ENCODE measurements around the gene SMIM9.
A peak's percentile ranks its signal among the peaks of the same experiment; 100 is the strongest.
"Not testable (repeated sequence)": the region's sequence is repeated elsewhere in the genome, so short reads cannot be mapped to it uniquely, and the experiment has no call there.

Gene SMIM9

DNA sequence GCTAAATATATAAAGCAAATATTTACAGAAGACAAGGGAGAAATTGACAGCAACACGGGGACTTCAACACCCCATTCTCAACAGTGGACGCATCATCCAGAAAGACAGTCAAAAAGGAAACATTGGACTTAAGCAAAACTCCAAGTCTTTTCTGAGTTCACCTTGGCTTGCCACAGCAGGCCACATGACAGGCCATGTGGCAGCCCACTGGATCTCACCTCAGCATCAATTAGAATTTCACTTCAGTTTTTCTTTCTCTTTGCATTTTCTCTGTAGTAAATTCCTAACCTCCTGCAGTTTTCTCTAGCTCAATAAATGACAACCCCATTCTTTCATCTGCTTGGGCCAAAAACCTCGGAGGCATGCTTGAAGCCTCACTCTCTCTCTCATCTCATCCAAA is 12.4 kb downstream of the SMIM9 start:
- TF ChIP-seq, protein P1, sequence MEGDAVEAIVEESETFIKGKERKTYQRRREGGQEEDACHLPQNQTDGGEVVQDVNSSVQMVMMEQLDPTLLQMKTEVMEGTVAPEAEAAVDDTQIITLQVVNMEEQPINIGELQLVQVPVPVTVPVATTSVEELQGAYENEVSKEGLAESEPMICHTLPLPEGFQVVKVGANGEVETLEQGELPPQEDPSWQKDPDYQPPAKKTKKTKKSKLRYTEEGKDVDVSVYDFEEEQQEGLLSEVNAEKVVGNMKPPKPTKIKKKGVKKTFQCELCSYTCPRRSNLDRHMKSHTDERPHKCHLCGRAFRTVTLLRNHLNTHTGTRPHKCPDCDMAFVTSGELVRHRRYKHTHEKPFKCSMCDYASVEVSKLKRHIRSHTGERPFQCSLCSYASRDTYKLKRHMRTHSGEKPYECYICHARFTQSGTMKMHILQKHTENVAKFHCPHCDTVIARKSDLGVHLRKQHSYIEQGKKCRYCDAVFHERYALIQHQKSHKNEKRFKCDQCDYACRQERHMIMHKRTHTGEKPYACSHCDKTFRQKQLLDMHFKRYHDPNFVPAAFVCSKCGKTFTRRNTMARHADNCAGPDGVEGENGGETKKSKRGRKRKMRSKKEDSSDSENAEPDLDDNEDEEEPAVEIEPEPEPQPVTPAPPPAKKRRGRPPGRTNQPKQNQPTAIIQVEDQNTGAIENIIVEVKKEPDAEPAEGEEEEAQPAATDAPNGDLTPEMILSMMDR (IDR thresholded peaks at IDR 0.05; ENCODE audit: low read depth, low read length): no peak
- H3K4me3 ChIP-seq (replicated peaks in 1 of 2; ENCODE audit: low read depth in 2 of 2, low read length in 2 of 2): no peak overlapping the region
- no peak for DNase-seq (ENCODE audit: low read depth in 2 of 2)

DNA sequence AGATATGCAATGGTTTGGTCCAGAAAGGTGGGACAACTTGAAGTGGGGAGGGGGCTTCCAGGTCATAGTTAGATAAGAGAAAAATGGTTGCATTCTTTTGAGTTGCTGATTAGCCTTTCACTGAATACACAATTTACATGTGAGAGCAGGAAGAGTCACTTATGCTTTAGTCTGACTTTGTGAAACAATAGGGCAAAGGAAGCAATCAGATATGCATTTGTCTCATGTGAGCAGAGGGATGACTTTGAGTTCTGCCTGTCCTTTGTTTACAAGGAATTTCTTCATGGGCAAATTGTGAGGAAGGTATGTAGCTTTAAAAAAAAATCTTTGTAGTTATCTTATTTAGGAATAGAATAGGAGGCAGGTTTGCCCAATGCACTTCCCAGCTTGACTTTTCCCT is 12.9 kb downstream of the SMIM9 start:
- no peak for DNase-seq (ENCODE audit: low read depth in 2 of 2)
- TF ChIP-seq, protein P1 (IDR thresholded peaks at IDR 0.05; ENCODE audit: low read depth, low read length): no peak
- H3K4me3 ChIP-seq (replicated peaks in 1 of 2; ENCODE audit: low read depth in 2 of 2, low read length in 2 of 2): no peak overlapping the region

DNA sequence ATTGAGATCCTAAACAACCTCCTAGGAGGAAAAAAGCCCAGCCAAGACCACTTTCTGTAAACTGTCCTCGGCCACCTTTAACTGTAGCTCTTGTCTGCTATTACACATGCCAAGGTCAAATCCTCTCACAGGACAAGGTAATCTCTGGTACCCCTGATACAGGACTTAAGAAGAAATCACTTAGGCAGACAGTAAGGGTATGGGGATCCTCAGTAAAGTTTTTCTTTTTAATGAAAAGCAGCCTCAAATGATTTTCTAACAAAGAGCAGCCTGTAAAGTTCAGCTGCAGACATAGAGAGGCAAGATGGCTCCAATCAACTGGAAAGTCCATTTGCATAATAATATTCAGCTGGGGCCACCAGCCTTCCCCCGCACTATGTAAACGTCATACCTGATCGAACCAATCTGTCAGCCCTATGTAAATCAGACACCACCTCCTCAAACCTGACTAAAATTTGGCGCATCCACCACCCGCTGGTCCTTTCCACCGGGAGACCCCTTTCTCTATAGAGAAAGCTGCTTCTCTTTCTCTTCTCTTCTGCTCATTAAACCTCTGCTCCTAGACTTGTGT is 14.6 kb downstream of the SMIM9 start:
- DNase-seq (ENCODE audit: low read depth in 2 of 2): no peak
- TF ChIP-seq, protein P1 (IDR thresholded peaks at IDR 0.05; ENCODE audit: low read depth, low read length): no peak
- H3K4me3 ChIP-seq (replicated peaks in 1 of 2; ENCODE audit: low read depth in 2 of 2, low read length in 2 of 2): no peak overlapping the region

DNA sequence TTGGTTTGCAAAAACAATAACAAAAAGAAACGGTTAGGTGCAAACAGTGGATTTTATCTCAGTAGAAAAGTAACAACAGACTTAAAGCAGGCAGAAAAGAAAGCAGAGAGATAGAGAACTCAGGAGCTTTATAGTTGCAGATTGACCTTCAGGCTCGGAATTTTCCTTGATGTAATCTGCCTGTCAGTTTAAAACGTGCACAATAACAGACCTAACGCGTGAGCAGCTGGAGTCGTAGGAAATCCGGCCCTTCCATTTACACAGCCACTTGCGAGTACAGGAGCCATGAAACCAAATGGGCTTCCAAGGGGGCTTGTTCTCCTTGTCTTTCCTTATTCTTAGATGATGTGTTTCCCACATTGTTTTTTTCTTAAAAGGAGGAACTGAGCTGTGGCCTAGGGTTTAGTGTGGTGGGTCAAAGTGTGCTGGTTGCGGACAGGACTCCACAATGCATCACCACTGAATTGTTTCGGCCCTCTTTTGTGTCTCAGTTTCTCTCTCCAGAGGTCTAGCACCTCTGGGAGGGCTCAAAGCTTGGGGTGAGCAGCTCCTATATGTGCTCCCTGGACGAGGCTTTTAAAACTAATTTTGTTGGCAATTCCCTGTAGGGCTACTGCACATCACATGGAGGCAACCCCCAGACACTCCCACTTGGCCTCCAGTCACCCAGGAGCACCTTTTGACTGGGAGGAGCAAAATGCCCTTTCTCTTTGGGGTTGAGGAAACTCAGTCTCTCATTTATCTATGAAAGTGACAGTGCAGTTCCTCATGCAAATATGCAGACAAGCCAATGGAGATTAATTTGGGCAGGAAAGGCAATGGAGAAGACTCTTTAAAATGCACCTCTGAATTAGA is 15.3 kb downstream of the SMIM9 start:
- TF ChIP-seq, protein P1 (IDR thresholded peaks at IDR 0.05; ENCODE audit: low read depth, low read length): no peak
- no peak overlapping the region for H3K4me3 ChIP-seq (replicated peaks in 1 of 2; ENCODE audit: low read depth in 2 of 2, low read length in 2 of 2)
- DNase-seq (ENCODE audit: low read depth in 2 of 2): no peak

DNA sequence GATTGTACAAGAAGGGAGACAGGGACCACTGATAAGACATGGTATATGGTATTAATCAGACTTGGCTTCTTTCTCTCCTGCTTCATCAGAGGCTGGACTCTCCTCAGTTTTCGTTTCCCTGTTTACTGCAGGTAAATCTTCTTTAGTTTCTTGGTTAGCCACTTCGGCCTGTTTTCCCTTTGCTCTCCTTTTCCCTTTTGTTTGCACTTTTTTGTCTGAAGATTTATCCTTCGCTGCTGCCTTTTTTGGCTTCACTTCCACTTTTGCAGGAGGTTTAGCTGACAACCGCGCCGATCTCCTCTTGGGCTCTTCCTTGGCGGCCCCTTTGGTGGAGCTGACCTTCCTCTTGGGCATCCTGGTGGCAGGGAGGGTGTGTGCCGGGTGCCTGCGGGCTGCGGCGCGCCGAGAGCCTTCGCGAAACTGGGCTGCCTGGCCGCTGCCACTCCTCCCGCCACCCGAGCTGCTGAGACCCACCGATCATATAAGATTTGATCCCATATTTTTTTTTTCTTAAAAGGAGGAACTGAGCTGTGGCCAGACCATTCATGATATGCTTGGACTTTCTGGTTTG is 17.3 kb downstream of the SMIM9 start:
- not testable (repeated sequence) for DNase-seq (ENCODE audit: low read depth in 2 of 2); H3K4me3 ChIP-seq (replicated peaks in 1 of 2; ENCODE audit: low read depth in 2 of 2, low read length in 2 of 2)

DNA sequence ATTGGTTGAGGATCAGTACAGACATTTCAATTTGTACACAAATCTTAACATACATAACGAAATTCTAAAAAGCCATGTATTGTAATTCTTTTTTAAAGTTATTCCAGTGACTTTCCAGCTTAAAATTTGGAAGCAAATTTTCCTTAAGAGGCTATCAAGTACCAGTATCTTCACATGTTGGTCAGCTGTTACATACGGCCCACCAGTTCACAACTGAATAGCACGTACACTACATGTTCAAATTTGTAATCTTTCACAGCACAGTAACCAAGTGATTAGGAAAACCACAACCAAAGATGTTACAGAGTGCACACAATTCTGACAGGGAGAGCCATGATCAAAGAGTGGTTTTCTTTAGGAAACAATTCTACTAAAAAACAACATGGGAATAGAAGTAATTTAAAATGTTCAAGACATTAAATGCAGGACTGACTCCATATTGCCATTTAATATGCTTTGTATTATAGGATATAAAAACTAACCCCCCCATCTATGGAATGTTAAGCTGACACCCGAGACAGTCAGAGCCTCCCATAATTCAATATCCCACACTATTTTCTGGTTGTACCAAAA is 18.1 kb downstream of the SMIM9 start:
- not testable (repeated sequence) for H3K4me3 ChIP-seq (replicated peaks in 1 of 2; ENCODE audit: low read depth in 2 of 2, low read length in 2 of 2); DNase-seq (ENCODE audit: low read depth in 2 of 2)

DNA sequence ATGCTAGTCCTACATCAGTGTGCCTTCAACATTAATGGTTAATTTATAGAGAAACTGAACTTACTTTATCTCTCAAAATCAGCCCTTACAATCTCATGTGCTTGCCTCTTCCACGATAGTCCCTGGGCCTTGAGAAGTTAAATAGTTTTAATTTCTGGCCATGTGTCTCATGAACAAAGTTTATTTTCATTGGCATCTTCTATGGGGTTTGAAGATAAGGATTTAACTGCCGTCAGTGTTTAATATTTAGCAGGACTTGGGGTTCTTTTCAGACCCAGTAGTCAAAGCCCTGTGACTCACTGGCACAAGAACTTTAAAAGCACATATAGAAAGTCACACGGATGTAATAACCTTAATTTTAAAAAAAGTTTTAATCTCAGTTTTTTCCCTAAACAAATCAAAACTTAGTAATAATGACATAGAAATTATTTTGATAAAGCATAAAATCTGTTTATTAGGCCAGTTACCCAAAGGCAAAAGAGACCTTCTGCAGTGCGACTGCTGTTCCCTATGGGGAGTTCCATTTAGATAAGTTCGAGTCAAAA is 19.1 kb downstream of the SMIM9 start:
- H3K4me3 ChIP-seq (replicated peaks in 1 of 2; ENCODE audit: low read depth in 2 of 2, low read length in 2 of 2): no peak overlapping the region
- DNase-seq (ENCODE audit: low read depth in 2 of 2): peak; percentile 43 to 47
- TF ChIP-seq, protein P1 (IDR thresholded peaks at IDR 0.05; ENCODE audit: low read depth, low read length): no peak

Data from cardiac fibroblast (primary cell).